ENCODE data around the gene NTF4.
"Not testable (repeated sequence)": the region's sequence is repeated elsewhere in the genome, so short reads cannot be mapped to it uniquely, and the experiment has no call there.

DNA sequence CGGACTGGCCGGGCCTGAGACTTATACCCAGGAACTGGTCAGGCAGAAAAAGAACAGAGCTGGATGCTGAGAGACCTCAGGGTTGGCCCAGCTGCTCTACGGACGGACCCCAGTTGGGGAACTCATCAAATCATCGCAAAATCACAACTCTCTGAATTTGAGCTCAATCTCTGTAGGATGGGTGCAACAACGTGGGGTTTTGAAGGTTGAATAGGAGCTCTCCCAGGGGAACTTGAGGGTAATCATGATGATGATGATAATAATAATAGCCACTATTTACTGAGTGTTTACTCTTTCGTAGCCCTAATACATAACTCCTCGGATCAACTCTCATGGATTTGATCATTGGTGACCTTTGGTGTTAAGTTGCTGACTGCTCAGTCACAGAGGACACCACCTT lies 34.3 kb downstream of the NTF4 start:
- not testable (repeated sequence) for TF ChIP-seq CTCF (conservative IDR thresholded peaks at IDR 0.05; ENCODE audit: low read depth, low read length); CEBPB (IDR thresholded peaks at IDR 0.05; ENCODE audit: low read depth, low read length)
- TF ChIP-seq, protein P1, sequence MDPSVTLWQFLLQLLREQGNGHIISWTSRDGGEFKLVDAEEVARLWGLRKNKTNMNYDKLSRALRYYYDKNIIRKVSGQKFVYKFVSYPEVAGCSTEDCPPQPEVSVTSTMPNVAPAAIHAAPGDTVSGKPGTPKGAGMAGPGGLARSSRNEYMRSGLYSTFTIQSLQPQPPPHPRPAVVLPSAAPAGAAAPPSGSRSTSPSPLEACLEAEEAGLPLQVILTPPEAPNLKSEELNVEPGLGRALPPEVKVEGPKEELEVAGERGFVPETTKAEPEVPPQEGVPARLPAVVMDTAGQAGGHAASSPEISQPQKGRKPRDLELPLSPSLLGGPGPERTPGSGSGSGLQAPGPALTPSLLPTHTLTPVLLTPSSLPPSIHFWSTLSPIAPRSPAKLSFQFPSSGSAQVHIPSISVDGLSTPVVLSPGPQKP (IDR thresholded peaks at IDR 0.05; ENCODE audit: borderline replicate concordance, low read depth, low read length): not testable (repeated sequence)
